Nephron (organoid): ENCODE measurements around the gene GNAS-AS1.

ENCODE experiments used
- H3K27ac Mint-ChIP-seq, 3 experiments: 2 replicates each; pipeline ENCODE4 v1.8.0; 2020; ENCODE audit warnings: mixed read lengths in 3 of 3, mild to moderate bottlenecking in 2 of 3, moderate library complexity in 1 of 3
- H3K27me3 Mint-ChIP-seq: 2 replicates; pipeline ENCODE4 v1.8.0; 2021; ENCODE audit warnings: low read depth, mild to moderate bottlenecking, moderate library complexity, mixed read lengths
- H3K36me3 Mint-ChIP-seq: 2 replicates; pipeline ENCODE4 v1.8.0; 2020; ENCODE audit warnings: low read depth, mixed read lengths
- H3K4me1 Mint-ChIP-seq: 2 replicates; pipeline ENCODE4 v1.8.0; 2020; ENCODE audit warnings: mixed read lengths
- H3K4me3 Mint-ChIP-seq, 3 experiments: 2 replicates each; pipeline ENCODE4 v1.8.0; 2020; ENCODE audit warnings: mild to moderate bottlenecking in 3 of 3, mixed read lengths in 3 of 3, moderate library complexity in 2 of 3
- H3K9me3 Mint-ChIP-seq: 2 replicates; pipeline ENCODE4 v1.8.0; 2020; ENCODE audit warnings: mixed read lengths
- TF ChIP-seq, protein P1 (sequence below), 3 experiments: fragments of 200-600 bp; sonication (generic); IDR thresholded peaks; one replicate each; pipeline ENCODE4 v1.5.0; 2021; ENCODE audit warnings: antibody characterized with exemption in 3 of 3; ENCODE audit not compliant: unreplicated experiment in 3 of 3

The GNAS-AS1 gene

DNA sequence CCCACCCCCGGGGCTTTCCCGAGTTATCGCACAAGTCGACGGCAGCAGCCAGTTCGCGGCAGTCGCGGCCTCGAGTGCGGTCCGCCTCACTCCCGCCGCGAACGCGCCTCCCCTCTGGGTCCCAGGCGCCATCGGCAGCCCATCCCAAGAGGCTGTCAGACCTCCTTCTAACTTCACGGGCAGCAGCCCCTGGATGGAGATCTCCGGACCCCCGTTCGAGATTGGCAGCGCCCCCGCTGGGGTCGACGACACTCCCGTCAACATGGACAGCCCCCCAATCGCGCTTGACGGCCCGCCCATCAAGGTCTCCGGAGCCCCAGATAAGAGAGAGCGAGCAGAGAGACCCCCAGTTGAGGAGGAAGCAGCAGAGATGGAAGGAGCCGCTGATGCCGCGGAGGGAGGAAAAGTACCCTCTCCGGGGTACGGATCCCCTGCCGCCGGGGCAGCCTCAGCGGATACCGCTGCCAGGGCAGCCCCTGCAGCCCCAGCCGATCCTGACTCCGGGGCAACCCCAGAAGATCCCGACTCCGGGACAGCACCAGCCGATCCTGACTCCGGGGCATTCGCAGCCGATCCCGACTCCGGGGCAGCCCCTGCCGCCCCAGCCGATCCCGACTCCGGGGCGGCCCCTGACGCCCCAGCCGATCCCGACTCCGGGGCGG, 3.4 kb upstream of the GNAS-AS1 start:
- H3K27me3 Mint-ChIP-seq, result peaks cover 82% of the 10 kb centered on the region
- H3K27ac Mint-ChIP-seq, result no peak overlapping the region
- peak overlapping the region; percentile 80 to 94 (median 87) for H3K4me3 Mint-ChIP-seq
- TF ChIP-seq, protein P1, sequence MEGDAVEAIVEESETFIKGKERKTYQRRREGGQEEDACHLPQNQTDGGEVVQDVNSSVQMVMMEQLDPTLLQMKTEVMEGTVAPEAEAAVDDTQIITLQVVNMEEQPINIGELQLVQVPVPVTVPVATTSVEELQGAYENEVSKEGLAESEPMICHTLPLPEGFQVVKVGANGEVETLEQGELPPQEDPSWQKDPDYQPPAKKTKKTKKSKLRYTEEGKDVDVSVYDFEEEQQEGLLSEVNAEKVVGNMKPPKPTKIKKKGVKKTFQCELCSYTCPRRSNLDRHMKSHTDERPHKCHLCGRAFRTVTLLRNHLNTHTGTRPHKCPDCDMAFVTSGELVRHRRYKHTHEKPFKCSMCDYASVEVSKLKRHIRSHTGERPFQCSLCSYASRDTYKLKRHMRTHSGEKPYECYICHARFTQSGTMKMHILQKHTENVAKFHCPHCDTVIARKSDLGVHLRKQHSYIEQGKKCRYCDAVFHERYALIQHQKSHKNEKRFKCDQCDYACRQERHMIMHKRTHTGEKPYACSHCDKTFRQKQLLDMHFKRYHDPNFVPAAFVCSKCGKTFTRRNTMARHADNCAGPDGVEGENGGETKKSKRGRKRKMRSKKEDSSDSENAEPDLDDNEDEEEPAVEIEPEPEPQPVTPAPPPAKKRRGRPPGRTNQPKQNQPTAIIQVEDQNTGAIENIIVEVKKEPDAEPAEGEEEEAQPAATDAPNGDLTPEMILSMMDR (IDR thresholded peaks at IDR 0.05; ENCODE audit: unreplicated experiment in 3 of 3), result no peak
- H3K4me1 Mint-ChIP-seq, result peaks cover 28% of the 10 kb centered on the region
- peaks cover 7% of the 10 kb centered on the region for H3K9me3 Mint-ChIP-seq
- H3K36me3 Mint-ChIP-seq, result peaks cover 6% of the 10 kb centered on the region

- H3K36me3 Mint-ChIP-seq, result peaks cover 8% of the 10 kb centered on the region
- TF ChIP-seq, protein P1 (IDR thresholded peaks at IDR 0.05; ENCODE audit: unreplicated experiment in 3 of 3), result no peak
- H3K4me3 Mint-ChIP-seq, result peak overlapping the region in 1 of 3 experiments; percentile 94
- H3K27ac Mint-ChIP-seq, result no peak overlapping the region
- H3K27me3 Mint-ChIP-seq, result peaks cover 79% of the 10 kb centered on the region
- H3K4me1 Mint-ChIP-seq, result peaks cover 31% of the 10 kb centered on the region
- peaks cover 7% of the 10 kb centered on the region for H3K9me3 Mint-ChIP-seq
Measured at GRCh38 chr20:58853466-58853865, 2.8 kb upstream of the GNAS-AS1 start.

GRCh38 chr20:58852543-58853271, 2.0 kb upstream of the GNAS-AS1 start, which contains the start of gene GNAS:
Gene GNAS, plus strand, starts transcription at chr20:58852716.
- Mint-ChIP-seq H3K4me1 (peaks cover 37% of the 10 kb centered on the region), H3K4me3 (peak within 1 kb of the TSS; percentile 88 to 96 (median 91)), H3K36me3 (peaks cover 10% of the 10 kb centered on the region), H3K27ac (no peak within 1 kb of the TSS), H3K9me3 (peaks cover 7% of the 10 kb centered on the region), H3K27me3 (peaks cover 78% of the 10 kb centered on the region)
- TF ChIP-seq, protein P1 (IDR thresholded peaks at IDR 0.05; ENCODE audit: unreplicated experiment in 3 of 3), result peak; percentile 70 to 75 (median 73)

GRCh38 chr20:58851969-58852458, 1.3 kb upstream of the GNAS-AS1 start:
- TF ChIP-seq, protein P1 (IDR thresholded peaks at IDR 0.05; ENCODE audit: unreplicated experiment in 3 of 3), result no peak
- Mint-ChIP-seq H3K36me3 (peaks cover 10% of the 10 kb centered on the region), H3K27me3 (peaks cover 78% of the 10 kb centered on the region), H3K4me1 (peaks cover 37% of the 10 kb centered on the region), H3K27ac (no peak overlapping the region), H3K4me3 (peak overlapping the region; percentile 88 to 96 (median 91)), H3K9me3 (peaks cover 7% of the 10 kb centered on the region)

- Mint-ChIP-seq H3K9me3 (peaks cover 7% of the 10 kb centered on the region), H3K27ac (no peak overlapping the region), H3K4me1 (peaks cover 37% of the 10 kb centered on the region), H3K27me3 (peaks cover 77% of the 10 kb centered on the region), H3K4me3 (peak overlapping the region; percentile 88 to 96 (median 91)), H3K36me3 (peaks cover 10% of the 10 kb centered on the region)
- TF ChIP-seq, protein P1 (IDR thresholded peaks at IDR 0.05; ENCODE audit: unreplicated experiment in 3 of 3), result no peak
Measured at GRCh38 chr20:58851221-58851968, 693 bp upstream of the GNAS-AS1 start.
